ENCODE results near the gene PLCB1. TPM values are rescaled to one million over a fixed set of nuclear protein-coding genes. Genes with fewer than 3 reads are reported as not detected.

PLCB1 gene
- total and polyA plus RNA-seq, 10 of the 15 experiments (the other 5 are each of a cell fraction or from before 2014, with no cell fraction given), result 0.05 to 5.3 (median 0.17) TPM; not detected in 1

GRCh38 chr20:8130840-8131526 is 1.1 kb upstream of the PLCB1 start:
- no peak overlapping the region for H3K4me3 ChIP-seq
- no peak overlapping the region for H2AFZ ChIP-seq (ENCODE audit: control insufficient read depth, low read depth, low read length)
- no peak overlapping the region for H3K27ac ChIP-seq (ENCODE audit: control insufficient read depth, insufficient read depth)
- H3K79me2 ChIP-seq (ENCODE audit: control insufficient read depth, insufficient read depth, low read length), result no peaks in the 10 kb centered on the region
- DNase-seq (ENCODE audit: low read depth, low spot score) (no peak), ATAC-seq (no peak), FAIRE-seq (no peak)
- POLR2A ChIA-PET, result no interaction called here
- H3K9ac ChIP-seq (ENCODE audit: control insufficient read depth, insufficient read depth, low read length), result no peak overlapping the region
- SMC1A ChIA-PET (ENCODE audit: uncharacterized antibody, unreplicated experiment), result interaction anchor here (0.9 to 2.0 kb wide), 4 partner anchors 195 to 591 kb away, joined by 5 to 14 read pairs (median 6); no protein-coding TSS in a partner anchor
- in situ Hi-C loops (cut with MboI) (loop anchor here (10.0 kb wide), 1 partner anchor 254 kb away; no protein-coding TSS in a partner anchor), intact Hi-C loops (cut with micrococcal nuclease; ENCODE audit: unreplicated experiment) (loop anchor here (5.0 kb wide), 2 partner anchors 76 to 161 kb away; no protein-coding TSS in a partner anchor)
- RAD21 ChIA-PET (ENCODE audit: unreplicated experiment), result interaction anchor here (1.0 to 1.6 kb wide), 4 partner anchors 16 to 592 kb away, joined by 3 to 5 read pairs (median 4); no protein-coding TSS in a partner anchor
- CTCF ChIA-PET, result interaction anchor here (0.6 to 3.0 kb wide), 10 partner anchors 12 to 591 kb away, joined by 3 to 38 read pairs (median 4); no protein-coding TSS in a partner anchor
- TF ChIP-seq CREM (IDR thresholded peaks at IDR 0.05; ENCODE audit: low read depth) (no peak), SIX5 (IDR thresholded peaks at IDR 0.05; ENCODE audit: low read depth, low read length, severe bottlenecking) (no peak), ZNF217 (IDR thresholded peaks at IDR 0.05) (no peak), ZNF274 (IDR thresholded peaks at IDR 0.05; ENCODE audit: insufficient read depth, insufficient read length) (no peak), HDGF (IDR thresholded peaks at IDR 0.05) (no peak)
- H3K4me2 ChIP-seq (ENCODE audit: control insufficient read depth, insufficient read depth), result no peak overlapping the region
- no peaks in the 10 kb centered on the region for H3K36me3 ChIP-seq (ENCODE audit: control insufficient read depth in 2 of 2, insufficient read depth in 2 of 2, low read length in 1 of 2)
- no peaks in the 10 kb centered on the region for H3K9me3 ChIP-seq (replicated peaks; ENCODE audit: control insufficient read depth, insufficient read depth, low read length)
- 74% methylated on average over 8 of the region's 8 CpGs for WGBS (ENCODE audit: insufficient coverage, insufficient replicate concordance, low lambda C conversion rate, missing lambda C conversion rate)
- peaks cover 10% of the 10 kb centered on the region; the same call in 1 of the 2 replicates for H3K4me1 ChIP-seq (ENCODE audit: control insufficient read depth, insufficient read depth, low read length)
- no peaks in the 10 kb centered on the region for H4K20me1 ChIP-seq (ENCODE audit: control insufficient read depth, insufficient read depth)
- no TSS peak for BruUV-seq (replicated peaks)
- peaks cover 5 to 10% of the 10 kb centered on the region in 2 experiments for H3K27me3 ChIP-seq (replicated peaks in 1 of 2; ENCODE audit: control insufficient read depth in 2 of 2, insufficient read depth in 2 of 2, low read length in 1 of 2)
